ENCODE results near the gene TRPM5.

- no peak for TF ChIP-seq CTCF (IDR thresholded peaks at IDR 0.05)
- no peak for TF ChIP-seq POLR2A (IDR thresholded peaks at IDR 0.05)
Measured at GRCh38 chr11:2480874-2481220, 36.5 kb upstream of the TRPM5 start.

Data from testis (tissue), 2 donors.